HG02973 (cell line): ENCODE data around the gene RNU7-1.
A peak's percentile ranks its signal among the peaks of the same experiment; 100 is the strongest.

Experiments used
- ATAC-seq: cut with Tn5 transposase; IDR thresholded peaks from one replicate; pipeline ENCODE4 v1.9.1; 2021; ENCODE audit warnings: moderate library complexity; ENCODE audit not compliant: unreplicated experiment

Gene RNU7-1

DNA sequence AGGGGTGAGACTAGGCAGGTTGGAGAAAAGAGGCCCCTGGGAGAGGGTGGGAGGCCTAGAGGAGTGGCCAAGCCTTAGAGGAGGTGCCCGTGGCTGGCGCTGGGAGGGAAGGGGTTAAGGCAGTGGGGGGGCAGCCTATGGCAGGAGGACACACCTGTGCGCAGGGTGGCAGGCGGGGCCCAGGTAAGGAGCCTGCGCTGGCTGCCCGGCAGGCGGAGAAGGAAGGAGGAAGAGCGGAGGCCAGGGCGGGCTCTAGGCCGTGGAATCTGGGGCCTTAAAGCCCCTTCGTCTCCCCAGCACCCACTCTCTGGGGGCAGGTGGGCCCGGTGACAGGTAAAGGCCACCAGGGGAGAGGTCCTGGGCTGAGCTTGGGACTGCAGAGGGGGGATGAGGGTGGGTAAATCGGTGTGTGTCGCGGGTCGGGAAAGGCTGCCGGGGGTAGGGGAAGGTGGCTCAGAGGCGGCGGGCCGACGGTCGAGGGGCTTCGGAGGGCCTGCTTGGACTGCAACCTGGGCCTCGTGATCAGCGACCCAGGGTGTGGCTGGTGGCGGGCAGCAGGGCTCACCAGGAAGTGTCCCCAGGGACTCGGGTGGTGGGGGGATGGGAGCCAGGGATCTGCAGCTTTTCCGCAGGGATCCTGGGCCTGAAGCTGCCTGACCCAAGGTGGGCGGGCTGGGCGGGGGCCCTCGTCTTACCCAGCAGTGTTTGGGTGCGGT lies 19.6 kb downstream of the RNU7-1 start:
- ATAC-seq: no peak

DNA sequence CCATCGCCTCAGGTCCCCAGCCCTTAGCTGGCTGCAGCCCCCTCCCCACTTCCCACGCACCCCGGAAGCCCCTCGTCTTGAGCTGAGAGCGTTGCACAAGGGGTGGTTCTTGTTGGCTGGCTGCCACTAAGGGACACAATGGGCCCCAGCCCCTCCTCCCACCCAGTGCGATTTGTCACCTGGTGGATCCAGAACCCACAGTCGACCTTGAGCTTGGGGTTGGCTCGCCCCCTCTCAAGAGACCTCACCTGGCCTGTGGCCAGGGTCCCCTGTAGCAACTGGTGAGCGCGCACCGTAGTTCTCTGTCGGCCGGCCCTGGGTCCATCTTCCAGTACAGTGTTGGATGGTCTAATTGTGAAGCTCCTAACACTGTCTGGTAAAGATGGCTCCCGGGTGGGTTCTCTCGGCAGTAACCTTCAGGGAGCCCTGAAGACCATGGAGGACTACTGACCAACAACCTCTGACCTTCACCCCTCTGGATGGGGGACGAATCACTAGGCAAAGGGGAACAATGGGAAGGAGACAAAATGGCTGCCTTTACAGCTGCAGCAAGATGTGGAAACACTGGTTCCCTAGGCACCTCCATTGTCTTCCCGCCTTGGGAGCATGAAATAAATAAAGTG lies 20.3 kb downstream of the RNU7-1 start:
- ATAC-seq: no peak

DNA sequence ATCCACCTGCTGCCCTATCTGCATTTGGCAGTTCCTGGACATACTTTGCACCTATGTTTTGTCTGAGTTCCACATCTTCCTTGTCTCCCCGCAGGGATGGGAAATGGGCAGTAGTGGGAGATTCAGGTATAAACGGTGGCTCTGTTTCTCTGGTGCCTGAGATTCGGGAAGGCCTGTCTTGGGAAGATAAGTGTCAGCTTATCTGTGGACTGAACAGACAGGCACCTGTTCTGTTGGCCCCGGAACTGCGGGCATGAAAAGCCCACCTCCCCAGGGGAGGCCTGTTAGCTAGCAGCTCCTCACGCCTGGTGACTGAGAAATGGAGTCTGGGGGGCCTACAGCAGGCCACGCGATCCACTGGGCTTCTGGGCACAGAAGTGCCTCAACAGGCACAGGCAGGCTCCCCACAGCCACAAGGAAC lies 21.0 kb downstream of the RNU7-1 start:
- peak; percentile 7 for ATAC-seq

DNA sequence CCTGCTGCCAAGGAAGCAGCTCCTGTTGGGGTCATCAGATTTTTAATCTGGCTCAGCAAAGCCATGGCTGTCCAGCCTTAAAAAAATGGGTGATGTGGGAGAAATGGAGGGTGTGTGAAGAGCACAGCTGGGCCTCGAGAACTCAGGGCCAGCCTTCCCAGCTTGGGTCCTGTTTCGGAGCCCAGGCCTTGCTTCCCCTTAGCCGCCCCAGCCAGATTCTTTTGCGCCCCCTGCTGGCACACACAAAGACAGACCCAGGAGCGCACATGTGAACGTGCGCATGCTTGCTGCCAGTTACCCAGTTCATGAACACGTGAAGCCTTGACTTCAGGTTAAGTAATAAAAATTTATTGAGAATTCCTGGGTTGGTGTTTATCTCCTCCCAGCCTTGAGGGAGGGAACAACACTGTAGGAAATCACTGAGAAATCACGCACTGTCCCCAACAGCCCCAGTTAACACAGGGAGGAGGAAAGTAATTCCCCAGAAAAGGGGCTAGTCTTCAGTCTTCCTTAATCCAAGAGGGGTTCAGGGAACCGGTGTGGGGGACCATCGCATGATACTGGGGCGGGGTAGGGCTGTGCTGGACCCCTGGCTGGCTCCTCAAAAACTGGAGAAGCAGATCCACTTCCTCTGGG lies 21.5 kb downstream of the RNU7-1 start:
- peak; percentile 36 for ATAC-seq

DNA sequence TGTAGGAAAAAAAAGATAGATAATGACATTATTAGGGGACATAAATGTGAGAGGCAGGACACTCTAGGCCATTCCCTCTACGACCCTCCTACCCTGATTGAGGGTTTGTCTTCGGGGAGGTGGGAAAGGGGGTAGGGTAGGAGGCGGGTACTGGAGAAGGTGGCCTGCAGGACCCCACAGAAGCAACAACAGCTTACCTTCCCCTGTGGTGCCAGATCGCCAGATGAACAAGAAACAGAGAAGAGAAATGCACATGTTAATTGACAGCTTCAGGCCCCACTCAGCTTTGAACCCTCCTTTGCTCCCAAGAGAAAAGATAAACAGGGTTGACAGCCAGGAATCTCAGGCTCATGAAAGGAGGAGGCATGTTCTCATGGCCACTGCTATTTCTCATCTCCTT lies 22.1 kb downstream of the RNU7-1 start:
- ATAC-seq: no peak

DNA sequence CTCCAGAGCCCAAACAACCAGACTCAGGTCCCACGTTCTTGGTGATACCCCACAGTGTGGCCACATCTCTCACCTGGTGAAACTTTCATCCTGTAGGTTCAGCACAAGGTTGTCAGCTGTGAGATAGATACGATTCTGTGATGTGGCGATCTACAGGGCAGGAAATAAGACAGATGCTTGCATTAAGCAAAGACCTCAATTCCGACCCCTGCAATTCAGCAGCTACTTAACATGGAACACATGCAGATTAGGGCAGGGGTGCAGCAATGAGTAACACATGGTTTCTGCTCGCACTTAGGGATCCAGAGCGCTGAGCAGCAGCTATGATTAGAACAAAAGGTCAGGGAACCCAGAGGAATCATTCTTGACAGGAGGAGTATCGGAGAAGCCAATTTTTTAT lies 22.7 kb downstream of the RNU7-1 start:
- ATAC-seq: no peak

DNA sequence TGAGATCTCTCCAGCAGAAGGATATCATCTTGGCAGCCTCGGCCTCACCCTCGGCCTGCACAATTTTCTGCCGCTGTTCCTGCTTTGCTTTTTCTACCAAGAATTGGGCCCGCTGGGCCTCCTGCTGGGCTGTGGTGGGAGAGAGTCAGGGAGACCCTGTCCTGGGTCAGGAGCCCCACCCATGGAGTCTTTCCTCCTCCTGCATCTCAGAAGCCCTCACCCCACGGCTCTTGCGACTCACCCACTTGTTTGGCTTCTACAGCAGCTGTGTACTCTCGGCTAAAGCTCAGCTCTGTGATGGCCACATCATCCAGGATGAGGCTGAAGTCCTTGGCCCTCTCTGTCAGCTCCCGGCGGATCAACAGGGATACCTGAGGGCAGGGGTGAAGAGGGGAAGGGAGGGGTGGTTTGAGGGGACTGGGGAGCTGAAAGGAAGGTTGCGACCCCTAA lies 24.1 kb downstream of the RNU7-1 start:
- ATAC-seq: no peak

DNA sequence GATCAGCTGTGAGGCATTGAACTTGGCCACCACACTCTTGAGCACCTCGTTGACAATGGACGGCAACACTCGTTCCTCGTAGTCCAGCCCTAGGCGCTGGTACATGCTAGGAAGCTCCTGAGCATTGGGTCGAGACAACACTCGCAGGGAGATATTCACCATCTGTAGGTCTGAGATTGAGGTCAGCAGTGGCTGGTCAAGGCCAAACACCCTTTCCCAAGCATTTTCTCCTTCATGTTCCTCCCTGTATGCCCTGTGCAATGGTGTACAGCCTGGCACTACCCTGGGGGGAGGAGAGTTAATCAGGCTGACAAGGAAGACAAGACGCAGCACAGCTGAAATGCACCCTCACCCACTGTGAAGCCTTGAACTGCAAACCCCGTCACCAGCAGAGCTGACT lies 24.8 kb downstream of the RNU7-1 start:
- no peak for ATAC-seq

DNA sequence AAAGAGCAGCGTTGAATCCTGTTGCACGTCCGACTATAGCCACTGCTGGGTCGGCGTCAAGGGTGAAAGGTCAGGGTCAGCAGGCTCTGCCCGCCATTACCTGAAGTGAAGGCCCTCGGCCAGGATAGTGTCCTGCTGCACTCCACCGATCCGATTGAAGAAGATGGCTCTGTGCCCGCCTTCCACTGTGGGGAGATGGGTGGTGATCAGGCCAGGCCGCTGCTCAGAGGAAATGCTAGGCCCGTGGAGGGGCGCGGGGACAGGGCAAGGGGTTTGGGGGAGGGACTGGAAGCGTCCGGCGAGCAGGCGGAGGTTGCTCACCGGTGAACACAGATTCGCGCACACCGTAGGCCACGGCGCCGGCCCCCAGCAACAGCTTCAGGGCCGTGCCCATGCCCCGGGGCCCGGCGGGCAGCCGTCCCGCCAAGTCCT lies 26.5 kb downstream of the RNU7-1 start:
- ATAC-seq: no peak

DNA sequence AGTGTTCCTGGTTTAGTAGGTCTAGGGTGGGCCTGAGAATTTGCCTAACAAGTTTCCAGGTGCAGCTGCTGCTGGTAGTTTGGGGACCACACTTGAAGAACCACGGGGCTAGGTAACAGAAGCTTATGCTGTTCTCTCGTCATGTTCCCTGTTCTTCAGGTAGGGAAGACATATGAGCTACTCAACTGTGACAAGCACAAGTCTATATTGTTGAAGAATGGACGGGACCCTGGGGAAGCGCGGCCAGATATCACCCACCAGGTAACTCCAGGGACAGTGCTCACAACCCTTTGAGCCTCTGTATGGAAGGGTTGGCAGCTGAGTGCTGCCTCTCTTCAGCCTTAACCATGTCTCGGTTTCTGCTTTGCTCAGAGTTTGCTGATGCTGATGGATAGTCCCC lies 30.6 kb downstream of the RNU7-1 start:
- no peak for ATAC-seq

DNA sequence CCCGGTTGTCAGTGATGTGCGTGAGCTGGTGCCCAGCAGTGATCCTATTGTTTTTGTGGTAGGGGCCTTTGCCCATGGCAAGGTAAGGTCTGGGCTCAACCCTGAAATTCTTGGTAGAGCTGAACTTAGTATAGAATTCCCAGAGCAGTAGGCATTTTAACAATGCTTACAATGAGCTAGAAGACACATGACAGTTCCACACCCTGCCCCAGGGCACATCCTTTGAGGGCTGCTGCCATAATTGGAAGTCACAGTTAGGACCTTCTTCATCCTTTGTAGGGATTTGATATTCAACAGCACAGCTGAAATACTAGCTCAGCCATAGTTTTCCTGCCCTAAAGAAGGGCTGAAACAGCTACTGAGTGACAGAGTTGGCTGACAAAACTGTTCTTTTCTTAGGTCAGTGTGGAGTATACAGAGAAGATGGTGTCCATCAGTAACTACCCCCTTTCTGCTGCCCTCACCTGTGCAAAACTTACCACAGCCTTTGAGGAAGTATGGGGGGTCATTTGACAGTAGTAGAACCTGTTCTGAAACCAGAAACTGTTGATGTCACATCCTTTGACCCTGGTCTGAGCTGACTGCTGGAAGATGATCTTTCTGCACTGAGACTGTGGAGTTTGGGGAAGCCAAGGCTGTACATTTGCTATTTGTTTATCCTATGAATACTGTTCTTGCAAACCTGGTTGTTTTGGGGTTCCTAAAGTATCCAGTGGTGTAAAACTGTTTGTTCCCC lies 31.8 kb downstream of the RNU7-1 start:
- no peak for ATAC-seq

DNA sequence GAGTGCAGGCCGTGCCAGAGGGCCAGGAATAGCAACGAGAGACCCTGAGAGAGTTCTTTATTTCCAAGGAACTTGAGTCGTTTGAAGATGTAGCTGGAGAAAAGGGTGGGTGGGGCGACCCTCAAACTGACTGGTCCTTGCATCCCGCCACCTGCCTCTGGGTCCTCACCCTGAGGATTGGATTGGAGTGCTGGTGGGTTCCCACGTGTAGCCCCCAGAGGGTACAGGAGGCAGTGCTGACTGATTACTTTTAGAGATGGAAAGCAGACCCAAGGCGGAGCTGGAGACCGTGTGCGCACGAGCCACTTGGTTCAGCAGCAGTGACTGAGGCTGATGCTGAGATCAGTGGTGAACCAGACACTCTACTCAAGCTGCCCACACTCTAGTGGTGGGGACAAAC lies 34.0 kb downstream of the RNU7-1 start:
- no peak for ATAC-seq

DNA sequence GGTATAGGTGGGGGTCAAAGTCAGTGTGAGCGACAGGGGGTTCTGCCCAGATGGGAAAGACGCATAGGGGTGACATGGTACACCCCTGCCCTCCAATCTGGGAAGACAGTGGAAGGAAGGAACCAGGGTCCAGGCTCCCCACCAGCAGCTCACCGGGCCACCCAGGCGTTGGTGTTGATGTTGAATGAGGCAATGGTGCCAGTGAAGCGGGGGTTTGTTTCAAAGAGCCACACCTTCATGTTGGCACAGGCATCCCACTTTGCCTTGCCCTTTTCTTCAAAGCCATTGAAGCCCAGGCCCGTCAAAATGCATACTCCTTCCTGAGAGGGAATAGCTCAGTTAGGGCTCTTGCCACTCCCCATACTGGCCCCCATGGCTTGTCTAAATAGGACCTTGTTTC lies 34.6 kb downstream of the RNU7-1 start:
- no peak for ATAC-seq

DNA sequence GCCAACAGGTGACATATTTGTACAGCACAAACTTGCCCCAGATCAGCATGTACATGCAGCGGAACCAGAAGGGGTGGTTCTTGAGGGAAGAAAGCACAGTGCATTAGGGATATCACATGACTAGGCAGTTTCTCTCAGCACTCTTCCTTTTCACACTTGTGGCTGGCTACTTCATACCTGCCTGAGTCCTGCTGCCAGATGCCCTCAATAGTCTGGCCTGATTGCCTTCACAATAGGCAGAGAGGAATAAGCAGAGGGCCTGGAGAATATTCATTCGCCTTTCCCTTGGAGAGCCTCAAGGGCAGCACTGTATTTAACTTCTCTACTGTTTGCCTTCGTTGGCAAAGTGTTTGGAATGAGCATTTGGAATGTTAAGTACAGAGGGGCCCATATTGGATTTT lies 35.0 kb downstream of the RNU7-1 start:
- ATAC-seq: no peak

DNA sequence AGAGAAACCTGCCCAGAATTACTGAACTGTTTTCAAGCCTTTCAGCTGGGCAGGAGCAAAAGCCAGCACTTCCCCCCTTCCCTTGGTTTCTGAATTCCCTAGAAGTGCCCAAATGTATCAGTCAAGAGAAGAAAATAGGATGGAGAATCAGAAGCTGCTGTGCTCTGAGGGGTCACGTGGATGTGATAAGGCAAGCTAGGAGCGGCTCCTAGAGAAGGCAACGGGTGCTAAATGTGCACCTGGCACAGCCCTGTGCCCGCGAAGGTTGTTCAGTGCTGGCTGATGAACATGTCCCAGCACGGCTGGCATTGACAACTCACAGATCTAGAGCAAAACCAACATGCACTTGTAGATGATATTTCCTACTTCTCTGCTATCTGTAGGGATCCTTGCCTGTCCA lies 35.4 kb downstream of the RNU7-1 start:
- ATAC-seq: no peak

DNA sequence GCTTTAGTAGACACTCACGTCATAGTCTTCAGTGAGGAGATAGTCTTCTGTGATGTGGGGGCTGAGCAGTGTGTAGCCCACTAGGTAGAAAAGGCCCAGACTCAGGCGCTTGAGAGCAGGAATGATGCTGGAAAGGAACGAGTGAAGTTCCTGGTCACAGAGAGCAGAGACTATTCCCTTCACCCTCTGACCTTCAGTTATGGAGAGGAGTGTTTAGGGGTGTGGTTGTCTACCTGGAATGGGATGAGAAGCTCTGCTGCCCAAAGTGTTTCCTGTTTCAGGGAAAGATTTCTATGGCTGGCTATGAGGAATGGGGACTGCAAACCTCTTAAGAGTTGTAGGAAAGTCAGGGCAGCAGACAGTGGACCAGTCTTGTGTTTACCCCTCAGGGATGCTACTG lies 35.8 kb downstream of the RNU7-1 start:
- ATAC-seq: no peak

DNA sequence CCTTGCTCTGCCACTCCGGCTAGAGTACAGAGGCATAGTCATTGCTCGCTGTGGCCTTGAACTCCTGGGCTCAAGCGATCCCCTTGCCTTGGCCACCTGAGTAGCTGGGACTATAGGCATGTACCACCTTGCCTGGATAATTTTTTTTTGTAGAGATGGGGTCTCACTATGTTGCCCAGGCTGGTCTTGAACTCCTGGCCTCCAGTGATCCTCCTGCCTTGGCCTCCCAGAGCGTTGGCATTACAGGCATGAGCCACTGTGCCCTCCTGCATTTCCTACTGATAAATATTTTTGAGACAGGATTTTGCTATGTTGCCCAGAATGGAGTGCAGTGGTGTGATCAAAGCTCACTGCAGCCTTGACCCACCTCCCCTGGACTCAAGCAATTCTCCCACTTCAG lies 36.5 kb downstream of the RNU7-1 start:
- ATAC-seq: no peak

DNA sequence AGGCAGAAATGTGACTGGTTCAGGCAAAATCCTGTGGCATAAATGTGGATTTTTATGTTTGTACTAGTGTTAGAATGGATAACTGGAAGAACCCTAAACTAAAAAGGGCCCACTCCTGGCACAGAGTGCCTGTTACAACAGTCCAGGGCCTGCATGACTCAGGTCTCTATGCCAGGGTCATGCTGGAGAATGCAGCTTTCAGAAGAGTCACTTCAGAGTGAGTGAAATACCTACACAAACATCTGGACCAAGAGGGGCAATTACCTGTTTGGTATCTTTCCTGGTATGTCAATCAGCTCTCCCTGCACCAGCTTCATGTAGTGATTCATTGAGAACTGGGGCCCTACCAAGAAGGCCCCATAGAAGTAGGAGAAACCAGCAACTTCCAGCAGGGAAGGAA lies 37.1 kb downstream of the RNU7-1 start:
- ATAC-seq: no peak

DNA sequence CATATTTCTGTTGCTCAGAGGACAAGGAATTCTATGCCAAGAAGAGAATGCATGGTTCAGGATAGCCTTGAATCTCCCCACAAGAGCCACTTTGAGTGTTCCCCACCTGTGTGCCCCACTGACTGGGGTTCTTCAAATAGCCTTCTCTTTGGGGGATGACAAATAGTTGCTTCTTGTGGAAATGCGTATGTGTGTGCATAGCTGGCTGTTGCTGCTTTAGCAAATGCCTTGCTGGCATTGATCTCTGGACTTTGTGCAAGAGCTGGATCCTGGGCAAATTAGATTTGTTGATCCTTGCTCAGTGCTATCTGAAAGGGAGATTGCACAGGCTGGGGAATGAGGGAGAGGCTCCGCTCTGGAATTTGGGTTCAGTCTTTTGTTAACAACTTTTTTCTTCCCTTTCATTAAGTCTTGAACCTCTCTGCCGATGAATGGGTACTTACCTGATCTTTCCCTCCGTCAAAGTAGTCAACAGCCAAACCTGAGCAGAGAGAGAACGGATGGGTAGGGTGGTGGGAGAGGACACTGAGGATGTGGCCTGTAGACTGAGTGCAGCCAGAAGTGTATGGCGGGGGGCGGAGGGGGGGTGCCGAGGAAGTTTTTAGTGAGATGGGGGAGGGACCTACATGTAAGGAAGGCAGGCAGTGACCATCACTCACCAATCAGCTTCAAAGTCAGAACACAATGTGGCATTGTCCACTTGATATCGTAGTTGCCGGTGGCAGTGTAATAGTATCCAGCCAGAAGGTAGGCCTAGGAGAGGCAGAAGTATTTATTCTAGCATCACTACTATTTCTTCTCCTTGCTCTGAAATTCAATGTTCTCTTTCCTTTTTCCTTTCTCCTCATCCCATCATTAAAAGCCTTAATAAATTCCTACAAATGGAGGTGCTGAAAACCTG lies 37.8 kb downstream of the RNU7-1 start:
- ATAC-seq: no peak

DNA sequence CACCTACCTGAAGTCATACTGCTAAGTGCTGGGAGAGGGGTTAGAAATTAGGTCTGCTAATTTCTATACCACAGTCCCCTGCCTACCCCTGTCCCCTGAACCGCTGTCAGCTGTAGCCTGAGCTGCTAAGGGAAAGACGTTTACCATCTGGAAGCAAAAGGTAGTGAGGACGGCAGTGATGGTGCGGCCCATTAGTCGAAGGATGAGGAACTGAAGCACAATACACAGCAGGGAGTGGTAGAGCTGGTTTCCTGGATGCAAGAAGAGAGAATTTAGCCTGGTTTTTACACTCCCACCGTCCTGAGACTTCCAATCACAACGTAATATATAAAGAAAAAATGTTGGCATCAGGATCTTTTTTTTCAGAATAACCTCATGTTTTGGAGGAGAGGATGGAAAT lies 38.9 kb downstream of the RNU7-1 start:
- no peak for ATAC-seq
